GM19193 (cell line): ENCODE results near the gene FRMPD4.

Experiments
- POLR2A ChIP-seq: IDR thresholded peaks from 4 replicates; pipeline ENCODE4 v1.6.1; 2011; ENCODE audit not compliant: insufficient read depth, insufficient read length; ENCODE audit errors: extremely low read depth

Gene FRMPD4

DNA sequence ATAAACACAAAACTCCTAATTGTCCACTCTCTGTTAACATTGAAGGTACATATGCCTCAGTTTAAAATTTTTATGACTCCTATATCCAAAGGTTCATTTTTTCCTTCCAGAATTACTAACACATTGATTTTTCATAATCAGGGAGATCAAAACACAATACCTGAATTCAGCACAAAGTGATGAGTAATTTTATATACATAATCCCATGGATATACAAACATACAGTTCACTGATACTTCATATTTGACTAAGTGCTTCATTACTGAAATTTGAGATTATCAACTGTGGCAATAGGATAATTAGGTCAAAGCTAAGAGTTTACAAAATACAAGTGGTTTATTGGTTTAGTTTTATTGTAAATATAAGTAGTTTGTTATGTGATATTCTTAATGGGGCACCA, 476.8 kb downstream of the FRMPD4 start:
- no peak for TF ChIP-seq POLR2A

DNA sequence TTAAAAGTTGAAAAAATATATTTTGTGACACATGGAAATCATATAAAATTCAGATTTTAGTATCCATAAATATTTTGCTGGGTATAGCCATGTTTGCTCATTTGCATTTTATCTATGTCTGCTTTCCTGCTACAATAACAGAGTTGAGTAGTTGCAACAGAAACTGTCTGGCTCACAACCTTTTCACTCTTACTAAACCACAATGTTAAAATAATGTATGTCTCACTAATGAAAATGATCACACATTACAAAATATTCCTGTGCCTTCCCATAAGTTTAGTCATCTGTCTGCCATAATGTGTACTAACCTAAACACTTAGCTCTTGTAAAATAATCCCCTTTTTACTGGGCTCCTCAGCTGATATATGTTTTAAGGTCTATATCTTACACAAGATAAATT, 479.0 kb downstream of the FRMPD4 start:
- TF ChIP-seq POLR2A = no peak

DNA sequence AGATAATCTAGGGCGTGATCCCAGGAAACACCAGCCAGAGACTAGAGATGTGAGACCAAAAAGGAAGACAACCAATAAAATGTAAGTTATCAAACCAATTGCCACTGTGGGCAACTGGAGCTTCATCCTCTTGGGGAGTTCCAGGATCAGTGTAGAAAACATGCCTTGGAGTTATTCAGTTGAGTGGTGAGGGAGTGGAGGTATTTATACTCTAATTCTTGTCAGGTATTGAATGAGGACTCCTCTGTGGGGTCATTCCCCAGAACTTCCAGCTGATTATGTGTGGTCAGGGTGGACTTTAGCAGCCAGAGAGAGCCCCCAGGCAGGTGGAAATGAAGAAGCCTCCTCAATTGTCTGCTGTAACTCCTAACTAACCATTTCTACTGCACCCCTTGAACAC, 509.0 kb downstream of the FRMPD4 start:
- TF ChIP-seq POLR2A = no peak

DNA sequence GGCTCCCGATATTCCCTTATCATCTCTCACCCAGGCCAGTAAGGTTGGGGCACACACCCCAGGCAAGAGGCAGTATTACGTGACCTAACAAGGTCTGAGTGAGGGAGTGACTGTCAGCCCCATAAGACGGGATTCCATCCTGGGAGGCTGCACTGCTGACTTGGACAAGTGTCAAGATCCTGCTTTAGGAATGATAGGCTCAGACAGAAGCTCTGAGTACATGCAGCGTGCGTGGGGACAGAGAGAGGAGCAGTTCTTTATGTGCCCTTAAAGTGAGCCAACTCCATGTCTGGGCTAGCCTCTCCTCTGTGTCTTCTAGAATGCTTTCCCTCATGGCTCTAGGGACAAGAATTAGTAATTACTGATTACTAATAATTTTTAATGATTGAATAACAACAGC, 510.7 kb downstream of the FRMPD4 start:
- TF ChIP-seq POLR2A = no peak

DNA sequence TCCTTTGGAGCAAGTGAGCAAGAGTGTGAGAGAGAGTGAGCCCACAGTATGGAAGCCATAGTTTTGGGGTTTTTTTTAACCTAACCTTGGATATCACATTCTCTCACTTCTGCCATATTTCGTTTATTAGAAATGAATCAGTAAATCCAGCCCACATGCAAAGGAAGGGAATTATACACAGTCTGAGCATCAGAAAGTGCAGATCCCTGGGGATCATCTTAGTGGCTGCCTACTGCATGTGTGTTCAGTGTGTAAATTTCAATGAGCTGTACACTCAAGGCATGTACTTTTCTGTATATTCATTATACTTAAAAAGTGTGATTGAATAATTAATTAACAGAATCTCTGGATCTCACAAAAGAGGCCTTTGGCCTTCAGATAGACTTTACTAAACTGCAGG, 519.2 kb downstream of the FRMPD4 start:
- TF ChIP-seq POLR2A = no peak

DNA sequence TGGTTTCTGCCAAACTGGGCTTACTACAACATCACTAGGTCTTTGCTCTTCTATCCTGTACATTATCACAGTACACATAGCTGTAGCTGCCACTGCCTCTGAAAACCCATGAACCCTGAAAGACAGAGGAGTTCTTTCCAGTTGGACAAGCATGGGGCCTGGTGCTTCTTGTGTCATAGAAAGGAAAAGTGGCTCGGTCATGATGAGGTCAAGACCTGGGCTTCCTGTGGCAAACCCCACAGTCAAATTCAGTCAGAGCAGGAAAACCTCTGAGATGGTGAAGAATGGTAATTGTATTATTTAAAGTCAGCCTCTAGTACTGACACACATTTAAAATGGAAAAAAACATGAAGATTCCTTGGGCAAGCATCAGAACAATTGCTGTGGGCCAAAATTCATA, 519.6 kb downstream of the FRMPD4 start:
- TF ChIP-seq POLR2A = no peak

DNA sequence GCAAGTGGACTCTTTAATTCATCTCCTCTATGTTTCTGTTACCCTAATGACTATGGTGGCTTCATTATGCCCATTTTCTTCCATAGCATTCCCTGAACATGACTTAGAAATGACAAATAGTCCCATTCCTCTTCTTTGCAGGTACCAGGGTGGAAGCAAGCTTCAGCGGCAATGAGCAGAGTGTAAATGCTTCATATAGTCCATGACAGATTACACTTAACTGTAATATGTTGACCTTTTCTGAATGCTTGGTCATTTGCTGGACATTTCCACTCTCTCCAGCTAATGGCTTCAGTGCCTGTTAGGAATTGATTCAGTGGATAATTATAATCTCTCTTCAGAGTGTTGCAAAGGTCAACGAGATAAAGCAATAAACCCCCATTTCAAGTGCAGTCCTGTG, 523.2 kb downstream of the FRMPD4 start:
- TF ChIP-seq POLR2A = no peak

DNA sequence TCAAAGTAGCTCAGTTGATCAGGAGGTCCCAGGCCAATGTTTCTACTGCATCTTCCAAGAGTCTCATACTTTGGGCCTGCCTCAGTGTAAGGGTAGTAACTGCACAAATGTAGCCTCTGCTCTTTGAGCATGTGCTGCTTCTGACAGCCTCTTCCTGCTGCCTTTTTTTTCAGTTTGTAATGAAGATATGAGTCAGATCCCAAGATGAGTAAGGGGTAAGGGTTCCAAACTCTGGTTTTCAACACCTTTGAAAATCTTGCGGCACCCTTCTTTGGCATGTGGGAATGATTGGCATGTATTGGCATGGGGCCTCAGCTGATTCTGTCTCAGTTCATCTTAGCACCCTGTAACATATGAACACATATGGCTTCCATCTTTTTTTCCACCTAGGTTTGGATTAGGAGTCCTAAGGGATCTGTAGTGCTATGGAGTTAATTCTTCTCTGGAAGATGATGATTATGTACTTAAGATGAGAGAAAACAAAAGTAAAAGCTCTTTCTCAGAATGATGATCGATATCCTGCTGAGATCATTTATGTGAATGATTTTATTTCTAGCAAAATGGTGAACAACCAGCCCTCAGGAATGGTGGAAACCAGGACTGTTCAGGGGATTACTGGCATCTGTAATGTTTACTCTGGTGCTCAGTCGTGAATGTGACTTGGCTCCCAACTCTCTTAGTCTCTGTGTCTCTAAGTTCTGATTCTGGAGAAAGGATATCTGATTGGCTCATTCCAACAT, 534.3 kb downstream of the FRMPD4 start:
- no peak for TF ChIP-seq POLR2A

DNA sequence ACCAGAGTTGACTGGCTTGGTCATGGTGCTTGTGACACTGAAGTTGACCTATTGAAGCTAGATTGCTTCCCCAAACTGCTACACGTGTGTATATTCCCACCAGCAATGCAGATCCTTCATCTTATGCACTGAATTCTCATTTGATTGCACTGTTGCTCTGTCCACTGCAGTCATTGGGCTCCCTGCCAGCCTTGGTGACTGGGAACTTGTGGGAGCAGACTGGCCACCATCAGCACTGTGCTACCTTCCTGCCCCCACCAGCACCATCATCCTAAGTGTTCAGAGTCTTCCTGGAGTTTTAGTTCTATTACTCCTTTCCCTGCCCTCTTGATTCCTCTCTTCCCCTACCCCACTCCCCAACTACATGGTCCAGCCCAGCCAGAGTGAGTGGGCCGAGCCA, 535.2 kb downstream of the FRMPD4 start:
- no peak for TF ChIP-seq POLR2A

DNA sequence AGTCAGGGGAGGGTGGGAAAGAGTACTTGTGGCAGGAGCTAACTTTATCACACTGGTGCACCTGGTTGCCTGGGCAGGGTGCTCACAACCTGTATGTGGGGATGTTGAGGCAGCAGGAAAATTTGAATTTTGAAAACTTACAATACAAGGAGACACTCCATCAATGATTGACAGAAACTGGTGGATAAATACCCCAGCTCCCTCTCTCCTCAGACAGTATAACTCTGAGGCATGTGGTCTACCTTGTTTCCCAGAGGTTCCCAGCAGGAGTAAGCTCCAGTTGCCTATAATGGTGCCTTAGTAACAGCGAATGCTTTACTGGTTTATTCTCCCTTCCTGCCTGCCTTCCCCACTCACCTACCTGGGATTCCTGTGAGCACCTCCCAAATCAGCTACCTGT, 541.2 kb downstream of the FRMPD4 start:
- no peak for TF ChIP-seq POLR2A

DNA sequence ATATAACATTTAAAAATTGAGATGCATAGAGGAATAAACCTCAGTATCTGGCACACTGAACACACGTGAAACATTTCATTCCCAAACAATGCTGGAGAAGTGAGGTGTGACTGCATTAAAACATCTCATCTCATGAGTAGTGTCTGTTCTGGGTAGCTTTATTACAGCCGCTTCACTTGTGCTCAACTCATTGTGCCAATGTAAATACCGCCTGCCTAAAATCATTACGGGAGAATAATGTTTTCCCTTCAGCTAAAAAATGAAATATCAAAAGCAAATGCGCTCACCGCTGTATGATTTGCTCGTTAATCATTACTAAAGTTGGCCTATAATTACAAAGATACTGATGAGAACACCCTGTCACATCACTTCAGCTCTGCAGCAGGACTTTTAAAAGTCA, 542.8 kb downstream of the FRMPD4 start:
- TF ChIP-seq POLR2A = no peak

DNA sequence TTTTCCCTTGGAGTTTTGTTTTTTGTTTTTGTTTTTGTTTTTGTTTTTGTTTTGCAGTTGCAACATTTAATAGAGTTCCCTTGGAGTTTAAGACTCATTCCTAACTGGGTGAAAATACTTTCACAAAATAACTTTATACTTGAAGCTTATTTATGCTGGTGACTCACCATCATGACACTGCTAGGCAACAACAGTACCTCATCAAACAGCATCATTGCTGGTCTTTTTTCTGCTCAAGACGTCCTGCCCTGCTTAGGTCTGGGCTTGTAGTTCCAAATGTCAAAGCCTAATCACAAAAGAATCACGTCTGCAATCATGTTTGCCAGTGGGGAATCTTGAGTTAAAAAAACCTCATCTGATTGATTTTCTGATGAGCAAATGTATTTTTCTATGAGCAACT, 547.3 kb downstream of the FRMPD4 start:
- no peak for TF ChIP-seq POLR2A

DNA sequence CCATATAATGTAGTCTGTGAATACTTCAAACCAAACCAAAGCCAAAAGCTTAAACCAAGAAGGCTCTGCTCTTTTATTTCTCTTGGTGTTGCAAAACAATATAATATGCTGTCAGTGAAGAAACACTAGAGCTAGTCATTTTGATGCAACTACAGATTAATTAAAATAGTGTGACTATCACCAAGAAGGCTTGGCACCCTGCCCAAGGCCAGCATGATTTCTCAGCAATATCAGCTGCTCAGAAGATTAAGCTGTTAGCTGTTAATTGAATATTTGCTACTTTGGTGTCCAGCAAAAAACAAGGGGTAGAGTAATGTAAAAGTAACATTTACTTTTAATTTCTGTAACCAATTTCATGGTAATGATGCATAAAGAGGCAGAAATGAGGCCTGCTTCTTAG, 548.1 kb downstream of the FRMPD4 start:
- TF ChIP-seq POLR2A = no peak

DNA sequence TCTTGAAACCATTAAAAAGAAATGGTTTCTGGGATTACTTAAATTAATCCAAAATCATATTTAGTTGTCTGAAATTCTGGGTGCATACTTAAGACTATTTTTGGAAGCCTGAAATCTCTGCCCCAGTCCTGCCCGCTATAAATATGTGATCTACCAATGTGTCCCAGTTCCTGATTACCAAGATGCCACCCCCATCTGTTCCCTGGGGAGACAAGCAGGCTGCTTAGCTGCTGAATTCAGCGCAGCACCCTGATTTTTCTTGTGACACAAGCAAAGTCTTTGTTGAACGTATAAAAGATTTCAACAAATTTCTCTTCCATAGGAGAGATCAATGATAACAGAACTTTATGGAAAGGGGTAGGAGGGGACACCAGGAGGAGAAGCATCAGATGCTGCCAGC, 552.4 kb downstream of the FRMPD4 start:
- TF ChIP-seq POLR2A = no peak

DNA sequence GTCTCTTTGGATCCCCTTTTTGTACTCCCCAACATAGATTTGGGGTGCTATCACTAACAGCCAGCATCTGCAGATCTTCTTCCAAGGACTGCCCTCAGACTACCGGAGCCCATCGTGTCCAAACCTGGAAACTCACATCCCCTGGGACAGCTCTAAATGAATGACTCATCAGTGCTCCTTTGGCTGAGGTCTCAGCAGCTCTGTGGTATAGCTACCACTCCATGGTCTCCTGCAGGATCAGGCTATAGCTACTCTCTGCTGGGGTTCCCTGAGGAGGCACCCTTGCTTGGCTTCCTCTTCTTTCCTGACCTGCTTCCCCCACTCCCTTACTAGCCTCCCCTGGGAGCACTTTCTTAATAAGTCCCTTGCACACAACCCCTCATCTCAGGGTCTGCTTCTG, 555.5 kb downstream of the FRMPD4 start:
- no peak for TF ChIP-seq POLR2A

DNA sequence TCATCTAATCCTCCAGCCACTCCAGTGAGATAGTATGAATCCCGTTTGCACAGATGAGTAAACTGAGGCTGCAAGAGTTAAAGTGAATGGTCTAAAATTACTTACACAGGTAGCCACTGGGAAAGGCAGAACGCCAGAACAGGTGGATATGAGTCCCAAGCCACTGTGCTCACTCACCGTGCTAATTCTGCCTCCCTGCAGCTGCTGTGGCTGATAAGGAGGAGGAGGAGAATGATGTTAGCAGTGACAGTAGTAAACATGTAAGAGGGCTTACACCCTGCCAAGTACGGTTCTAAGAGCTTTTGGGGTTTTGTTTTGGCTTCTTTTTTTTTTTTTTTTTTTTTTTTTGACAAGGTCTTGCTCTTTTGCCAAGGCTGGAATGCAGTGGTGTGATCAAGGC, 562.5 kb downstream of the FRMPD4 start:
- no peak for TF ChIP-seq POLR2A

DNA sequence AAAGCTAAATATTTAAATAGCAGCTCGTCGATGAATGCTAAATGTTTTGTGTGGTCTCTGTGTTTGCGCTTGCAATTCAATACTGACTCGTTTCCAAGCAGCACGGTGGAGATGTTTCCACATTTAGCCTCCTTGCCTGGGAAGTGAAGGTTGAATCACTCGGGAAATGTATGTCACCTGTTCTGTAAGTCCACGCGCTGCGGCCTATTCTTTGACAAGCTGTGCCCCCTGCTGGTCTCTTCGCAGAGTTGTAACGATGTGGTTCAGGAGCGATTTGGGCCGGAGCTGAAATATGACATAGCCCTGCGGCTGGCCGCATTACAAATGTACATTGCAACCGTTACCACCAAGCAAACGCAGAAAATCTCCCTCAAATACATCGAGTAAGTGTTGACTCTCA, 563.4 kb downstream of the FRMPD4 start:
- no peak for TF ChIP-seq POLR2A
